SK-N-MC (cell line): ENCODE data around the gene GNAQ.

Experiments
- EZH2 ChIP-seq: fragments of 200-600 bp; sonication (generic); IDR thresholded peaks from one replicate; pipeline ENCODE4 v1.6.1; 2017; ENCODE audit warnings: antibody characterized with exemption
- FOXP2 ChIP-seq: optimal IDR thresholded peaks from 2 replicates; pipeline ENCODE3; 2011; ENCODE audit warnings: mild to moderate bottlenecking, moderate library complexity; ENCODE audit not compliant: insufficient read depth; ENCODE audit errors: extremely low read length, control extremely low read depth

DNA sequence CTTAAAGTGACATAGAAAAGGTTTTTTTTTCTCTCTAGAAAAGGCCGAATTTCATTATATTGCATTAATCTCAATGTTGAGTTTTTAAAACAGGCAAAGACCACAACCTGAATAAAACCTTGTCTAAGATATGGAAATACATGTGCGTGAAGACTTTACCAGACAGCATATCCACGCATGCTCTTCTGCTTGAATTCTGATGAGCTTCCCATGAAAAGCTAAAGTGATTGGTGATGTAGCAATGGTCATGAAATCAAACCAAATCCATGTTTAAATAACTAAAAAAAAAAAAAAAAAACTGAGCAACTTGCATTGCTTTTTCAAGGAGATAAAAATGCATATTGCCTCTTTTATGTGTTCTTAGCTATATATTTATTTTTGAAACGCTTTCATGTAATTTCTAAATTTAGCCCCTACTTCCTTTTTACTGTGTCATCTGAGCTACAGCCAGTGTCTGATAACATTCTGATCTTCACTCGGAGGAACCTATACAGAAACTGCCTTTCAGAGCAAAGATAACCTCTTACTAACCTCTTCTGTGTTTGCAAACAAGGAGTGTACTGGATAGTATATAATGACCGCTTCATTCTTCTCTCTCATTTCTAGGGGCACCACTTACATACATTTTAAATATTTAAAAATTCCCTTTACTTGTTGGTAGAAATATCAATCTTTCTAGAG is 204.4 kb downstream of the GNAQ start:
- TF ChIP-seq FOXP2, result no peak
- no peak for TF ChIP-seq EZH2
